Neuron (in vitro differentiated cells): ENCODE data around the gene THSD4.

Experiments used
- H2AFZ ChIP-seq: one replicate; pipeline ENCODE4 v1.6.1; 2013; ENCODE audit warnings: low read depth, mild to moderate bottlenecking, inconsistent platforms, low read length, moderate library complexity
- H3K27me3 ChIP-seq: one replicate; pipeline ENCODE4 v1.6.1; 2013; ENCODE audit warnings: low read length; ENCODE audit not compliant: insufficient read depth
- H3K36me3 ChIP-seq: one replicate; pipeline ENCODE4 v1.6.1; 2013; ENCODE audit warnings: low read length; ENCODE audit not compliant: insufficient read depth
- H3K4me1 ChIP-seq: one replicate; pipeline ENCODE4 v1.6.1; 2013; ENCODE audit warnings: low read length; ENCODE audit not compliant: insufficient read depth
- H3K4me3 ChIP-seq: 2 replicates; pipeline ENCODE4 v1.5.1; 2013; ENCODE audit warnings: mild to moderate bottlenecking, low read length, moderate library complexity
- H3K9me3 ChIP-seq: one replicate; pipeline ENCODE4 v1.6.1; 2013; ENCODE audit warnings: low read length

The THSD4 gene

DNA sequence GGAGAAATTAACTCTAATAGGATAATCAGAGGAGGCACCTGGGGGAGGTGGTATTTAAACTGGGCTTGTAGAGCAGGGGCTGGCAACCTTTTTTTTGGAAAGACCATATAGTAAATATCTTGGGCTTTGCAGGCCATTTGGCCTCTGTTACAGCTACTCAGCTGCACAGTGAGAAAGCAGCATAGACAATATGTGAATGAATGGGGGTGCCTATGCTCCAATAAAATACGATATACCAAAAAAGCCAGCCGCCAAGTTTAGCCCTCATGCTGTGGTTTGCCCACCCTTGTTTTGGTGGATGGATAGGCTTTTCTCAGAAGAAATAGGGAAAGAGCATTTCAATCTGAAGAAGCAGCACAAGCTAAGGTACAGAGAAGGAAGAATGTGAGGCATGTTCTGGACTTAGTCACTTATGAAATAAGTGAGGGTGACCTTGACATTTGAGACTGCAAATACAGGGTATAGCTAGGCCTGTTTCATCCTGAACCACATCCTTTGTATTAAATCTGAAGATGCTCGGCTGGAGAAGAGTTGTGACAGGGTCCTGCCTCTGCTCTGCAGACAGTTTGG, 564.0 kb downstream of the THSD4 start:
- no peaks in the 10 kb centered on the region for H3K4me1 ChIP-seq
- H2AFZ ChIP-seq: no peak overlapping the region
- peaks cover 3% of the 10 kb centered on the region for H3K27me3 ChIP-seq
- H3K9me3 ChIP-seq: no peaks in the 10 kb centered on the region
- no peaks in the 10 kb centered on the region for H3K36me3 ChIP-seq
- no peak overlapping the region for H3K4me3 ChIP-seq

GRCh38 chr15:71679793-71680353, 564.6 kb downstream of the THSD4 start:
- Histone ChIP-seq H3K4me1 (no peaks in the 10 kb centered on the region), H2AFZ (no peak overlapping the region), H3K4me3 (no peak overlapping the region), H3K27me3 (peaks cover 3% of the 10 kb centered on the region), H3K36me3 (no peaks in the 10 kb centered on the region), H3K9me3 (no peaks in the 10 kb centered on the region)

DNA sequence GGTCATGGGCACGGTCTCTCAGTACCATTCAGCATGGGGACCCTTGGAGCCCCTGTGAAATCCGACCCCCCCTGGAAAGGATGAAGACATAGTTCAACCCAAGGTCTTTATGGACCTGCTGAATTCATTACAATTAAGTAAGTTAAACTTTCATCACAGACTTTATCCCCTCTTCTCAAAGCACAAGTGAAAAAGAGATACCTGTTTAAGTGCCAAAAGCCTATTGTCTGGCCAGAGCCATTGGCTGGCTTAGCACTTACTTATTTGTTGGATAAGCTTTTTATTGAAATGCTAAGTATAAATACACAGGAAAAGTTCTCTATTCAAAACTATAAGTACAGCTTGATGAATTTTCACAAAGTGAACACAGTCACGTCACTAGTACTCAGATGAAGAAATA, 566.7 kb downstream of the THSD4 start:
- Histone ChIP-seq H3K4me1 (no peaks in the 10 kb centered on the region), H3K36me3 (no peaks in the 10 kb centered on the region), H3K9me3 (no peaks in the 10 kb centered on the region), H2AFZ (no peak overlapping the region), H3K4me3 (no peak overlapping the region), H3K27me3 (peaks cover 3% of the 10 kb centered on the region)

DNA sequence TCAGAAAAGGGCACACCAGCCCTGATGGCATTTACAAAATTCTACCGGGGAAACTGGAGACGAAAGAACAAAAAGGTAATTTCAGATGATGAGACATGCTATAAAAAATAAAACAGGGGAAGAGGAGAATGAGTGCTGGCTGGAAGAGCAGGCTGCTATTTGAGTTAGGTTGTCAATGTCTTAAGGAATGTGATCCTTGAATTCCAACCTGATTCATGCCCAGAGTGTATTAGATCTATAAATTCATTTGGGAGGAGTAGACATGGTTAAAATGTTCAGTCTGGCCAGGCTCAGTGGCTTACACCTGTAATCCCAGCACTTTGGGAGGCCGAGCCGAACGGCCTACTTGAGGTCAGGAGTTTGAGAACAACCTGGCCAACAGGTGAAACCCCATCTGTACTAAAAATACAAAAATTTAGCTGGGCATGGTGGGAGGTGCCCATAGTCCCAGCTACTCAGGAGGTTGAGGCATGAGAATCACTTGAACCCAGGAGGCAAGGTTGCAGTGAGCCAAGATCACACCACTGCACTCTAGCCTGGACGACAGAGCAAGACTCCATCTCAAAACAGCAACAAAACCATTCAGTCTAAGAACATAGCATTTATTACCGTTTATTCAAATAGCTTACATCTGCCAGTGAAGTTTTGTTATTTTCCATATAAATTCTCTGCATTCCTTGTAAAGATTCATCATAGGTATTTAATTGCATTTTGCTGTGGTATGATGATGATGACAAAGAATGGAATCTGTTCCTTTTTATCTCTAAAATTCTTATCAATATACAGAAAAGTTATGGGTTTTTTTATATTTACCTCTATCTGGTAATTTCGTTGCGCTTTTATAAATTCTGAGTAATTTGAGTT, 568.4 kb downstream of the THSD4 start:
- no peak overlapping the region for H3K4me3 ChIP-seq
- H3K27me3 ChIP-seq: no peaks in the 10 kb centered on the region
- no peaks in the 10 kb centered on the region for H3K36me3 ChIP-seq
- H2AFZ ChIP-seq: no peak overlapping the region
- H3K4me1 ChIP-seq: no peaks in the 10 kb centered on the region
- H3K9me3 ChIP-seq: no peaks in the 10 kb centered on the region

DNA sequence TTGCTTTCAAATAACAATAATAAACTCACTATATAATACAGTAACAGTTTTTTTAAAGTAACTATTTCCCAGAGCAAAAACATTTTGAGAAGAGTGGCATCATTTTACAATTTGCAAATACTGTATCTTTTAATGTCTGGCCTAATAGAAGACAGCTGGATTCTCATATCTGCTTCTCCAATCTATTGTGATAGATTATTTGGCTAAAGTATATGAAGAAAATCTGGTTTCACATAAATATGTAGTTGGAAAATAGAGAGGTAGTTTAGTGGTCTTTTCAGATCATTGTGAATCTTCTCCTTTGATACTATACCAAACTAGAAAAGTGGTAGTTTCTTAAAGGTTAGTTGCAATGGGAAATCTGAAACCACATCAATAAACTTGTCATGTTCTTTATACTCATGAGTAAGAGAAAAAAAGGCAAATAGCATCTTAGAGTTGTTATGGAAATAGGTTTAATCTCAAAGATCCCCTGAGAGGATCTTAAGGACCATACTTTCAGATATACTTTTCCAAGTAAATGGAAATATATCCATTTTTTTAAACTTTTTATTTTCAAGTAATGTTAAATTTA, 570.2 kb downstream of the THSD4 start:
- Histone ChIP-seq H3K27me3 (no peaks in the 10 kb centered on the region), H2AFZ (no peak overlapping the region), H3K36me3 (no peaks in the 10 kb centered on the region), H3K9me3 (no peaks in the 10 kb centered on the region), H3K4me1 (no peaks in the 10 kb centered on the region), H3K4me3 (no peak overlapping the region)

DNA sequence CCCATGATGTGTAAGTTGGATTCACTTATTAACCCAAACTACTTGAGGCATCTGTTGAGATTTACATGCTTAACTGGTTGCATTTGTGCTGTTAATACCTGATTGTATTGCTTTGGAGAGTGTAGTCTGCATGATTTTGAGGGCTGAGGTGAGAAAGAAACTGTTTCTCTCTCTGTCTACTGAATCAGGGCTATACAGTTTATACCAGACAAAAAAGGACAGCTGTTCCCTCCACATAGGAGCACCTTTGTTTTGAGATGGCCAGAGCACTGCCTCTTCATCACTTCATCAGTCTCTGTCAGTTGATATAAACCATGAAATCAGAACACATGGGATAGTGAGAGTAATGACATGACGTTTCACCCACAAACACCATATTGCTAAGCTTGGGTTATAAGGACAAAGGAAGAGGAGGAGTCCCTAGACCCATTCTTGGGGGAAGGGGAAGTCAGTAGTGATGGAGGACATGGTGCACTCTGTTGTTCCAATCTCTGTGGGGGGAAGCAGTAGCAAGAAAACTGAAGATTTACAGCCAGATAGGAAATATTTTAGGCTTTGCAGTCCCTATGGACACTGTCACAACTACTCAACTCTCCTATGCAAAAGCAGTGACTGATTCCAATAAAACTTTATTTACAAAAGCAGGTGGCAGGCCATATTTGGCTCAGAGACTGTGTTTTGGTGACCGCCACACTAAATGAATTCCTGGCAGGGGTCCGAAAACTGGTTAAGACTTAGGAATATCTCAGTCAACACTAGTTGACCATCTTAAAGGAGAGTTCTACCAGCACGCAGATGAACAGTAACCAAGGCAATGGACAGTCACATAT, 571.2 kb downstream of the THSD4 start:
- Histone ChIP-seq H3K4me1 (no peaks in the 10 kb centered on the region), H3K36me3 (no peaks in the 10 kb centered on the region), H3K4me3 (no peak overlapping the region), H3K27me3 (no peaks in the 10 kb centered on the region), H2AFZ (no peak overlapping the region), H3K9me3 (no peaks in the 10 kb centered on the region)

DNA sequence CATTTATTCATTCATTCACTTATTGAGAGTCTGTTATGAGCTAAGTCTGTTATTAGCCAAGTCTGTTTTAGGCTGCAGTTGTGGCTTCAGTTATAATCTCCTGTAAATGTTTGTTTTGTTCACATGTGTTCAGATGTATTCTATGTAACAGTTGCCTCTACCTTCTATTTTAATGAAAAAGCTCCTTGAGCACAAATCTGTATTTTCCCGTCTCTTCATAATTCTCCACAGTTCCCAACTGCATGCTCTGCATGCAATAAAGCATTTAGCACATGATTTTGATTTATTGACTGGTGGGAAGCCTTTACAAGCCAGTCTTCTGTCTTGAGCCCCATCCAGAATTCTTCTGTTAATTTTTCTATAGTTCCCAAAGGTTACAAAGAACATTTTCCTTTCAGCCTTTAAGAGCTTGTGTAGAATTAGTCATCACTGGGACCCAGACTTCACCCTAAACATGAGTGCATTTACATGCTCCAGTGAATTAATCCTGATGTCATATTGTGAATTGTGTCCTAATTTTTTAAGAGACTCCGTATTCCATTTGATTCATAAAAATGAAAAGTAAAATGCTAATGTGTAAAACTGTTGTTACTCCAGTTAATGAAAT, 572.7 kb downstream of the THSD4 start:
- Histone ChIP-seq H2AFZ (no peak overlapping the region), H3K27me3 (no peaks in the 10 kb centered on the region), H3K9me3 (no peaks in the 10 kb centered on the region), H3K36me3 (no peaks in the 10 kb centered on the region), H3K4me1 (no peaks in the 10 kb centered on the region), H3K4me3 (no peak overlapping the region)

GRCh38 chr15:71688509-71689094, 573.3 kb downstream of the THSD4 start:
- no peaks in the 10 kb centered on the region for H3K27me3 ChIP-seq
- H3K4me3 ChIP-seq: no peak overlapping the region
- H3K4me1 ChIP-seq: no peaks in the 10 kb centered on the region
- H3K36me3 ChIP-seq: no peaks in the 10 kb centered on the region
- no peaks in the 10 kb centered on the region for H3K9me3 ChIP-seq
- H2AFZ ChIP-seq: no peak overlapping the region

DNA sequence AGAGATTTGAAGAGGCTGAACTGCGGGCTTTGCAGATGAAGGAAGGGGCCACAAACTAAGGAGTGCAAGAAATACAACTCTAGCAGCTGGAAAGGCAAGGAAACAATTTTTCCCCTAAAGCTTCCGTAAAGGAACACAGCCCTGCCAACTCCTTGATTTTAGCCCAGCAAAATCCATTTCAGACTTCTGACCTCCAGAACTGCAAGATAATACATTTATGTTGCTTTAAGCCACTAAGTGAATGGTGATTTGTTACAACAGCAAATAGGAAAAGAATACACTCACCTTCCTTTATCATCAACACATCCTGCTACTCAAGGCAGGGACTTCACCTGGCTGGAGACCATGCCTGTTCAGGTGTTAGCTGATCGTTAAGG, 575.8 kb downstream of the THSD4 start:
- Histone ChIP-seq H3K4me3 (no peak overlapping the region), H3K27me3 (no peaks in the 10 kb centered on the region), H3K36me3 (no peaks in the 10 kb centered on the region), H3K4me1 (no peaks in the 10 kb centered on the region), H3K9me3 (no peaks in the 10 kb centered on the region), H2AFZ (no peak overlapping the region)

DNA sequence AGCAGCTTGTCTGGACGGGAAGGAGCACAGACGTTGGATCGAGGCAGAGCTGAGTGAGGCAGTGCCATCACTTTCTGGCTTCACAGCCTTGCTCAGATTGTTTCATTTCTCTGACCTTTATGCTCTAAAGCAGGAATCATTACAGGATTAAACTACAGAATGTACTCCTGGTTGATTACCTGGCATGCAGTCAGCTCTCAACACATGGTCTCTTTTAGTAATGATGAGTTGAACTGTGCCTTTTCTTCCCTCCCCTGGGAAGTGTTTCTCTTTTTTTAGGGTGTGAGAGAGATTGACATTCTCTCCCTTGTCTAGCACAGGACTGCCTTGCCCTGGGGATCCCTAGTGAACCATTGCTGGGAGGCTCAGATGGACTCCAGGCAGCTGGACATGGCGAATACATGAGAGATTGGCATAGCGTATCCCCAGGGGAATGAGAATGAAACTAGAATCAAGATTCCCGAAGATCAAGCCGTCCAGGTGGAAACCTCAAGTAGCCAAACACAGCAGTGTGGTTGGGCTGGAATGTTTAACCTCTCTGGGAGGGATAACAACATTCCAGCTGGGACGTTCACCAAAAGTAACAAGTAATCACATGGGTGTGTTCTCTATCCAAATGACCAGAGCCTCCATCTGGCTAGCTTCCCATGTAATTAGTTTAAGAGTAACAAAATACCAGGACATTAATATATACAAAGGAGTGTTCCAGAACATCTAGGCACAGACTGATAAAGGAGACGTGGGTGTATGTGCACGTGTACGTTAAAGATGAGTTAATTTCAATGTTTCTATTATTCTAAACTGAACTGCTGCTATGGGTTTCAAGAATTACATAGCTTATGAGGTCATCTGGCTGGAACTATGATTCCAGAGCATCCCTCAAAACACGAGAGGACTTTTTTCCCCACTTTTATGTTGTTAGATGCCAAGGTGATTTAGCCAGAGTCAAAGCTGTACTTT, 576.5 kb downstream of the THSD4 start:
- Histone ChIP-seq H3K36me3 (no peaks in the 10 kb centered on the region), H3K4me3 (no peak overlapping the region), H3K27me3 (no peaks in the 10 kb centered on the region), H2AFZ (no peak overlapping the region), H3K4me1 (no peaks in the 10 kb centered on the region), H3K9me3 (no peaks in the 10 kb centered on the region)

- no peak overlapping the region for H2AFZ ChIP-seq
- no peaks in the 10 kb centered on the region for H3K27me3 ChIP-seq
- no peaks in the 10 kb centered on the region for H3K36me3 ChIP-seq
- H3K9me3 ChIP-seq: no peaks in the 10 kb centered on the region
- no peak overlapping the region for H3K4me3 ChIP-seq
- no peaks in the 10 kb centered on the region for H3K4me1 ChIP-seq
These were observed 582.0 kb downstream of the THSD4 start for GRCh38 chr15:71697236-71697635.
